ENCODE measurements around the gene ELAC2.

Gene ELAC2

GRCh38 chr17:12973496-12974004 is 44.3 kb downstream of the ELAC2 start:
- H3K36me3 ChIP-seq (ENCODE audit: control insufficient read depth, insufficient read depth, low read length) = no peaks in the 10 kb centered on the region
- no peaks in the 10 kb centered on the region for H3K27me3 ChIP-seq (replicated peaks; ENCODE audit: control insufficient read depth, insufficient read depth, low read length)
- no peak for DNase-seq (ENCODE audit: extremely low read depth, insufficient read length)
- H3K4me3 ChIP-seq (replicated peaks; ENCODE audit: low read depth, low read length) = no peak overlapping the region
- TF ChIP-seq CTCF (IDR thresholded peaks at IDR 0.05; ENCODE audit: insufficient read depth, low read length, poor library complexity, severe bottlenecking) = no peak

GRCh38 chr17:12967962-12968361 is 49.9 kb downstream of the ELAC2 start:
- DNase-seq (ENCODE audit: extremely low read depth, insufficient read length) = no peak
- Histone ChIP-seq H3K4me3 (replicated peaks; ENCODE audit: low read depth, low read length) (no peak overlapping the region), H3K36me3 (ENCODE audit: control insufficient read depth, insufficient read depth, low read length) (peaks cover 1% of the 10 kb centered on the region), H3K27me3 (replicated peaks; ENCODE audit: control insufficient read depth, insufficient read depth, low read length) (no peaks in the 10 kb centered on the region)
- no peak for TF ChIP-seq CTCF (IDR thresholded peaks at IDR 0.05; ENCODE audit: insufficient read depth, low read length, poor library complexity, severe bottlenecking)

- no peak for DNase-seq (ENCODE audit: extremely low read depth, insufficient read length)
- TF ChIP-seq CTCF (IDR thresholded peaks at IDR 0.05; ENCODE audit: insufficient read depth, low read length, poor library complexity, severe bottlenecking) = no peak
Measured at GRCh38 chr17:12966413-12966812, 51.4 kb downstream of the ELAC2 start.

GRCh38 chr17:12965988-12966387 is 51.8 kb downstream of the ELAC2 start:
- DNase-seq (ENCODE audit: extremely low read depth, insufficient read length) = no peak
- Histone ChIP-seq H3K27me3 (replicated peaks; ENCODE audit: control insufficient read depth, insufficient read depth, low read length) (no peaks in the 10 kb centered on the region), H3K36me3 (ENCODE audit: control insufficient read depth, insufficient read depth, low read length) (peaks cover 1% of the 10 kb centered on the region), H3K4me3 (replicated peaks; ENCODE audit: low read depth, low read length) (no peak overlapping the region)
- no peak for TF ChIP-seq CTCF (IDR thresholded peaks at IDR 0.05; ENCODE audit: insufficient read depth, low read length, poor library complexity, severe bottlenecking)

More at GRCh38 chr17:12966413-12966812, 51.4 kb downstream of the ELAC2 start:
- Histone ChIP-seq H3K27me3 (replicated peaks; ENCODE audit: control insufficient read depth, insufficient read depth, low read length) (no peaks in the 10 kb centered on the region), H3K4me3 (replicated peaks; ENCODE audit: low read depth, low read length) (no peak overlapping the region), H3K36me3 (ENCODE audit: control insufficient read depth, insufficient read depth, low read length) (peaks cover 1% of the 10 kb centered on the region)

- Histone ChIP-seq H3K4me3 (replicated peaks; ENCODE audit: low read depth, low read length) (no peak overlapping the region), H3K27me3 (replicated peaks; ENCODE audit: control insufficient read depth, insufficient read depth, low read length) (no peaks in the 10 kb centered on the region), H3K36me3 (ENCODE audit: control insufficient read depth, insufficient read depth, low read length) (peaks cover 1% of the 10 kb centered on the region)
- DNase-seq (ENCODE audit: extremely low read depth, insufficient read length) = no peak
- no peak for TF ChIP-seq CTCF (IDR thresholded peaks at IDR 0.05; ENCODE audit: insufficient read depth, low read length, poor library complexity, severe bottlenecking)
Measured at GRCh38 chr17:12964840-12965239, 53.0 kb downstream of the ELAC2 start.

GRCh38 chr17:12964162-12964561 is 53.7 kb downstream of the ELAC2 start:
- H3K27me3 ChIP-seq (replicated peaks; ENCODE audit: control insufficient read depth, insufficient read depth, low read length) = no peaks in the 10 kb centered on the region
- TF ChIP-seq CTCF (IDR thresholded peaks at IDR 0.05; ENCODE audit: insufficient read depth, low read length, poor library complexity, severe bottlenecking) = no peak
- no peak overlapping the region for H3K4me3 ChIP-seq (replicated peaks; ENCODE audit: low read depth, low read length)
- peaks cover 1% of the 10 kb centered on the region for H3K36me3 ChIP-seq (ENCODE audit: control insufficient read depth, insufficient read depth, low read length)
- DNase-seq (ENCODE audit: extremely low read depth, insufficient read length) = no peak
